Tibial nerve (tissue), 4 donors: ENCODE measurements around the gene MGAT3.

Source experiments
- EP300 ChIP-seq, 2 donors: sonication (generic); formaldehyde crosslinking; IDR thresholded peaks; one replicate each; pipeline ENCODE4 v1.6.1; 2017; ENCODE audit warnings: antibody characterized with exemption in 2 of 2, mild to moderate bottlenecking in 1 of 2
- POLR2A ChIP-seq, 2 donors: fragments of 450-650 bp; IDR thresholded peaks; one replicate each; pipeline ENCODE4 v1.6.1; 2017; ENCODE audit warnings: antibody characterized with exemption in 2 of 2, mild to moderate bottlenecking in 2 of 2, moderate library complexity in 2 of 2
- TF ChIP-seq, protein P1 (sequence below), 5 experiments: fragments of 200-600 bp in 3 of 5; fragments of 450-650 bp in 2 of 5; sonication (generic) in 3 of 5; IDR thresholded peaks; one replicate each; pipeline ENCODE4 v1.5.1; 2016 to 2019; ENCODE audit warnings: antibody characterized with exemption in 5 of 5, mild to moderate bottlenecking in 3 of 5, moderate library complexity in 2 of 5

DNA sequence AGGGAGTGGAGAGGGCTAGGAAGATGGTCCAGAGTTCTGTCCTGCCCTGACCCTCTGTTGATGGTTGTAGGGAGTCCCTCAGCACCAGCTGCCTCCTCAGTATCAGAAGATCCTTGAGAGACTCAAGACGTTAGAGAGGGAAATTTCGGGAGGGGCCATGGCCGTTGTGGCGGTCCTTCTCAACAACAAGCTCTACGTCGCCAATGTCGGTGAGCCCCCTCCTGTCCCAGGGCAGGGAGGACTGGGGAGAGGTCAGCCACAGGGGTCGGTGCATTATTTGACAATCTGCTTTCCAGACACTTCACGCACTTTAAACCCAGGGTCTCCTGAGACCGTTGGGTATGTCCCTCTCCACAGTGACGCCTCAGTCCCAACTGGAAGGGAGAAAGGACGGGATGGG, 39.2 kb upstream of the MGAT3 start:
- no peak for TF ChIP-seq EP300 (IDR thresholded peaks at IDR 0.05)
- TF ChIP-seq, protein P1, sequence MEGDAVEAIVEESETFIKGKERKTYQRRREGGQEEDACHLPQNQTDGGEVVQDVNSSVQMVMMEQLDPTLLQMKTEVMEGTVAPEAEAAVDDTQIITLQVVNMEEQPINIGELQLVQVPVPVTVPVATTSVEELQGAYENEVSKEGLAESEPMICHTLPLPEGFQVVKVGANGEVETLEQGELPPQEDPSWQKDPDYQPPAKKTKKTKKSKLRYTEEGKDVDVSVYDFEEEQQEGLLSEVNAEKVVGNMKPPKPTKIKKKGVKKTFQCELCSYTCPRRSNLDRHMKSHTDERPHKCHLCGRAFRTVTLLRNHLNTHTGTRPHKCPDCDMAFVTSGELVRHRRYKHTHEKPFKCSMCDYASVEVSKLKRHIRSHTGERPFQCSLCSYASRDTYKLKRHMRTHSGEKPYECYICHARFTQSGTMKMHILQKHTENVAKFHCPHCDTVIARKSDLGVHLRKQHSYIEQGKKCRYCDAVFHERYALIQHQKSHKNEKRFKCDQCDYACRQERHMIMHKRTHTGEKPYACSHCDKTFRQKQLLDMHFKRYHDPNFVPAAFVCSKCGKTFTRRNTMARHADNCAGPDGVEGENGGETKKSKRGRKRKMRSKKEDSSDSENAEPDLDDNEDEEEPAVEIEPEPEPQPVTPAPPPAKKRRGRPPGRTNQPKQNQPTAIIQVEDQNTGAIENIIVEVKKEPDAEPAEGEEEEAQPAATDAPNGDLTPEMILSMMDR (IDR thresholded peaks at IDR 0.05): no peak
- no peak for TF ChIP-seq POLR2A (IDR thresholded peaks at IDR 0.05)
